HepG2 (cell line): ENCODE measurements around the gene SHF. TPM values are rescaled to one million over a fixed set of nuclear protein-coding genes. Genes with fewer than 3 reads are reported as not detected.

Experiments
- ATAC-seq: fragments of 200-7000 bp; cut with Tn5 transposase; 3 replicates; pipeline ENCODE4 v1.9.1; 2020; ENCODE audit warnings: mild to moderate bottlenecking, moderate library complexity
- BruUV-seq: library from RNA; stranded (reverse); fragments of 400-500 nt; replicated peaks from 2 replicates; lab custom pipeline; 2021; lab: Mats Ljungman, UMichigan
- CTCF ChIA-PET: fragments of 300-600 bp; formaldehyde crosslinking; extraction: SDS; loops from one replicate; lab custom pipeline; 2021; ENCODE audit warnings: low total read pairs, inconsistent platforms, low intra/inter-chr PET ratio; lab: Yijun Ruan, JAX
- POLR2A ChIA-PET: fragments of 350-600 bp; sonication (Branson Sonifier 250); formaldehyde crosslinking; loops from one replicate; lab custom pipeline; 2020; ENCODE audit warnings: antibody characterized with exemption, inconsistent platforms; lab: Yijun Ruan, JAX
- DNase-seq: peaks from one replicate; pipeline ENCODE4 v3.0.0-alpha.2; 2015; ENCODE audit warnings: low spot score
- FAIRE-seq: peaks from 3 replicates; lab custom pipeline; 2011; peaks lifted over from hg19 to GRCh38; lab: Jason Lieb, UNC
- H2AFZ ChIP-seq: one replicate; pipeline ENCODE4 v1.6.1; 2011; ENCODE audit warnings: low read length, inconsistent platforms
- H3K27ac ChIP-seq: fragments of 300-600 bp; 3 replicates; pipeline ENCODE4 v1.8.0; 2011; ENCODE audit warnings: mixed run types, mild to moderate bottlenecking, mixed read lengths, low read length, inconsistent platforms; ENCODE audit not compliant: insufficient read depth; ENCODE audit errors: extremely low read length
- H3K27me3 ChIP-seq, 2 experiments: fragments of 200-600 bp in 1 of 2; 2 replicates in 1 of 2; 3 replicates in 1 of 2; pipeline versions ENCODE4 v1.6.0 to v1.8.0; 2011; ENCODE audit warnings: low read length in 2 of 2, mild to moderate bottlenecking in 2 of 2, moderate library complexity in 2 of 2, inconsistent platforms in 1 of 2; ENCODE audit not compliant: insufficient read depth in 2 of 2, control insufficient read depth in 1 of 2
- H3K36me3 ChIP-seq, 2 experiments: fragments of 200-600 bp in 1 of 2; replicated peaks in 1 of 2; 2 replicates in 1 of 2; 3 replicates in 1 of 2; pipeline versions ENCODE4 v1.5.1 to v1.8.0; 2011; ENCODE audit warnings: low read length in 2 of 2, inconsistent platforms in 1 of 2; ENCODE audit not compliant: insufficient read depth in 2 of 2, control insufficient read depth in 1 of 2
- H3K4me1 ChIP-seq: 2 replicates; pipeline ENCODE4 v1.5.1; 2012; ENCODE audit warnings: low read length, inconsistent platforms; ENCODE audit not compliant: insufficient read depth
- H3K4me2 ChIP-seq: 2 replicates; pipeline ENCODE4 v1.6.0; 2011; ENCODE audit warnings: low read depth, low read length, inconsistent platforms
- H3K4me3 ChIP-seq, 3 experiments: fragments of 200-600 bp in 1 of 3; sonication (generic), shearing (Covaris generic) in 1 of 3; replicated peaks in 1 of 3; 2 replicates each; pipeline ENCODE4 v1.5.1; 2011 to 2016; ENCODE audit warnings: low read length in 3 of 3, inconsistent platforms in 2 of 3, low read depth in 2 of 3, mild to moderate bottlenecking in 2 of 3, control low read depth in 1 of 3, mixed read lengths in 1 of 3; ENCODE audit not compliant: insufficient read depth in 1 of 3
- H3K79me2 ChIP-seq: one replicate; pipeline ENCODE4 v1.6.1; 2011; ENCODE audit warnings: low read length, inconsistent platforms; ENCODE audit not compliant: insufficient read depth
- H3K9ac ChIP-seq: 2 replicates; pipeline ENCODE4 v1.6.0; 2011; ENCODE audit warnings: mild to moderate bottlenecking, low read depth, low read length, inconsistent platforms; ENCODE audit not compliant: insufficient read depth
- H3K9me3 ChIP-seq: 2 replicates; pipeline ENCODE4 v1.5.1; 2012; ENCODE audit warnings: mild to moderate bottlenecking, low read length
- H4K20me1 ChIP-seq: 2 replicates; pipeline ENCODE4 v1.6.0; 2011; ENCODE audit warnings: inconsistent platforms, mild to moderate bottlenecking, low read length, moderate library complexity; ENCODE audit not compliant: insufficient read depth
- FOXP1 ChIP-seq, 2 experiments: fragments of 450-650 bp in 1 of 2; IDR thresholded peaks; 2 replicates each; pipeline ENCODE4 v1.6.1; 2017 to 2018; ENCODE audit warnings: antibody characterized with exemption in 1 of 2
- MZF1 ChIP-seq: sonication (generic); formaldehyde crosslinking; IDR thresholded peaks from 2 replicates; pipeline ENCODE4 v1.8.1; 2023; ENCODE audit warnings: mild to moderate bottlenecking, missing genetic modification reagents, borderline replicate concordance
- NBN ChIP-seq: fragments of 450-650 bp; conservative IDR thresholded peaks from 2 replicates; pipeline ENCODE4 v1.6.1; 2017
- NCOA5 ChIP-seq: sonication (generic); formaldehyde crosslinking; IDR thresholded peaks from 2 replicates; pipeline ENCODE4 v1.4.0; 2020; ENCODE audit warnings: missing genetic modification reagents
- NR2F6 ChIP-seq, 2 experiments: IDR thresholded peaks; 2 replicates each; pipeline ENCODE4 v1.6.1; 2016; ENCODE audit warnings: antibody characterized with exemption in 1 of 2, mild to moderate bottlenecking in 1 of 2
- NR3C1 ChIP-seq: sonication (generic); formaldehyde crosslinking; IDR thresholded peaks from 2 replicates; pipeline ENCODE4 v1.4.0; 2020; ENCODE audit warnings: missing genetic modification reagents
- PHF21A ChIP-seq: sonication (generic); formaldehyde crosslinking; IDR thresholded peaks from 2 replicates; pipeline ENCODE4 v1.5.0; 2020; ENCODE audit warnings: mild to moderate bottlenecking, missing genetic modification reagents
- PTBP1 ChIP-seq: fragments of 200-400 bp; formaldehyde crosslinking; IDR thresholded peaks from 2 replicates; pipeline ENCODE4 v1.6.1; 2018; ENCODE audit warnings: low read length, low read depth; ENCODE audit not compliant: poor library complexity, severe bottlenecking
- TFDP2 ChIP-seq: sonication (generic); formaldehyde crosslinking; IDR thresholded peaks from 2 replicates; pipeline ENCODE4 v1.4.0; 2020; ENCODE audit warnings: missing genetic modification reagents
- THAP9 ChIP-seq: sonication (generic); formaldehyde crosslinking; IDR thresholded peaks from 2 replicates; pipeline ENCODE4; 2020; ENCODE audit warnings: missing genetic modification reagents, mild to moderate bottlenecking, borderline replicate concordance
- YEATS2 ChIP-seq: sonication (generic); formaldehyde crosslinking; IDR thresholded peaks from 2 replicates; pipeline ENCODE4 v1.4.0; 2020; ENCODE audit warnings: missing genetic modification reagents, borderline replicate concordance
- ZBTB42 ChIP-seq: sonication (generic); formaldehyde crosslinking; IDR thresholded peaks from 2 replicates; pipeline ENCODE4 v1.5.0; 2020; ENCODE audit warnings: mild to moderate bottlenecking, missing genetic modification reagents
- ZFP41 ChIP-seq: sonication (generic); formaldehyde crosslinking; IDR thresholded peaks from 2 replicates; pipeline ENCODE4 v1.4.0; 2020; ENCODE audit warnings: mild to moderate bottlenecking, missing genetic modification reagents, borderline replicate concordance
- ZFP91 ChIP-seq: sonication (generic); formaldehyde crosslinking; IDR thresholded peaks from 2 replicates; pipeline ENCODE4 v1.9.0; 2022; ENCODE audit warnings: missing genetic modification reagents, mild to moderate bottlenecking, borderline replicate concordance
- ZNF615 ChIP-seq: sonication (generic); formaldehyde crosslinking; IDR thresholded peaks from 2 replicates; pipeline ENCODE4 v1.5.0; 2020; ENCODE audit warnings: mild to moderate bottlenecking, missing genetic modification reagents, borderline replicate concordance
- ZNF660 ChIP-seq: sonication (generic); formaldehyde crosslinking; IDR thresholded peaks from 2 replicates; pipeline ENCODE4 v1.5.1; 2020; ENCODE audit warnings: mild to moderate bottlenecking, low read depth, missing genetic modification reagents, borderline replicate concordance
- ZNF772 ChIP-seq: sonication (generic); formaldehyde crosslinking; IDR thresholded peaks from 2 replicates; pipeline ENCODE4 v1.5.0; 2020; ENCODE audit warnings: mild to moderate bottlenecking, missing genetic modification reagents
- WGBS: methylation state at CpG from one replicate; pipeline ENCODE4 v1.1.6; 2017; ENCODE audit warnings: low lambda C conversion rate; 5-methylcytosine and 5-hydroxymethylcytosine counted together
- in situ Hi-C: cut with HindIII; loops from 2 replicates; pipeline ENCODE4 v1.10.0; 2017; ENCODE audit warnings: low pct_unique_long_range_greater_than_20kb; ENCODE audit not compliant: extremely low pct_ligation_motif_present
- intact Hi-C: fragments of 100-400 bp; cut with micrococcal nuclease; formaldehyde crosslinking; loops from one replicate; pipeline ENCODE4 v1.10.0; 2022; ENCODE audit not compliant: unreplicated experiment
- polyA plus RNA-seq, 8 experiments: library from polyadenylated mRNA; depleted of rRNA in 3 of 8; stranded (reverse) in 7 of 8; unstranded in 1 of 8; fragments of >200 nt; fragmentation: Illumina TruSeq in 4 of 8; extraction: Trizol in 4 of 8; gene quantifications; 2 replicates each; pipeline versions ENCODE4 v1.2.1 to v1.2.3, GENCODE V29; 2011 to 2016; ENCODE audit warnings: low read depth in 4 of 8, missing spikeins in 1 of 8, mixed read lengths in 1 of 8; ENCODE audit not compliant: insufficient read depth in 1 of 8
- total RNA-seq, 5 experiments: library from RNA; depleted of rRNA; stranded (reverse); fragments of >200 nt; fragmentation: Illumina TruSeq; extraction: Trizol; gene quantifications; 2 replicates each; pipeline ENCODE4 v1.2.3, GENCODE V29; 2016; ENCODE audit warnings: low read depth in 1 of 5

SHF gene
- total and polyA plus RNA-seq, 2 of the 13 experiments (the other 11 are each of a cell fraction or from before 2014, with no cell fraction given): 20.9 to 25.5 TPM

GRCh38 chr15:45167631-45168205 is 20.0 kb downstream of the SHF start:
- ChIA-PET CTCF (no interaction called here), POLR2A (interaction anchor here (0.7 to 2.7 kb wide), 6 partner anchors 10 to 33 kb away, joined by 3 to 13 read pairs (median 4); no protein-coding TSS in a partner anchor)
- DNase-seq (no peak), ATAC-seq (no peak), FAIRE-seq (no peak)
- peak overlapping the region; percentile 18 for H3K27ac ChIP-seq
- no peaks in the 10 kb centered on the region for H3K9me3 ChIP-seq
- BruUV-seq: no TSS peak
- intact Hi-C loops: loop anchor here (1.0 kb wide), 2 partner anchors 20 to 31 kb away; partner anchors contain the start of gene SHF
- no peaks in the 10 kb centered on the region for H3K79me2 ChIP-seq
- 96% methylated on average over 6 of the region's 9 CpGs for WGBS
- H3K36me3 ChIP-seq: peaks cover 3 to 16% of the 10 kb centered on the region in 2 experiments; a peak in 3 of 5 replicates
- no peaks in the 10 kb centered on the region for H4K20me1 ChIP-seq
- peak overlapping the region in 2 of 3 experiments; percentile 69 to 76; a peak in 3 of 6 replicates for H3K4me3 ChIP-seq
- no peaks in the 10 kb centered on the region for H3K27me3 ChIP-seq
- in situ Hi-C loops: no loop called here
- H2AFZ ChIP-seq: no peak overlapping the region
- peaks cover 37% of the 10 kb centered on the region for H3K4me1 ChIP-seq
- no peak overlapping the region for H3K4me2 ChIP-seq
- H3K9ac ChIP-seq: 0 out of 2 replicates have a peak overlapping the region, but pooled peaks have one; percentile 84
- TF ChIP-seq ZNF660 (CRISPR knock-in tag) (no peak), ZBTB42 (CRISPR knock-in tag) (no peak), PHF21A (CRISPR knock-in tag) (no peak), ZNF772 (CRISPR knock-in tag) (no peak), PTBP1 (no peak), ZFP41 (CRISPR knock-in tag) (0 out of 2 replicates have a peak, but pooled peaks have one; percentile 45), TFDP2 (CRISPR knock-in tag) (no peak), ZFP91 (CRISPR knock-in tag) (no peak), FOXP1 (IDR thresholded peaks at IDR 0.05) (no peak), FOXP1 (CRISPR knock-in tag; IDR thresholded peaks at IDR 0.05) (no peak), THAP9 (CRISPR knock-in tag) (no peak), NCOA5 (CRISPR knock-in tag) (no peak), NBN (no peak), NR2F6 (IDR thresholded peaks at IDR 0.05) (0 out of 2 replicates have a peak, but pooled peaks have one; percentile 31), NR2F6 (CRISPR knock-in tag; IDR thresholded peaks at IDR 0.05) (no peak), ZNF615 (CRISPR knock-in tag) (no peak), MZF1 (no peak), YEATS2 (CRISPR knock-in tag) (no peak), NR3C1 (CRISPR knock-in tag) (no peak)
